ENCODE data around the gene KIF1A. TPM values are rescaled to one million over a fixed set of nuclear protein-coding genes. Genes with fewer than 3 reads are reported as not detected.

Gene KIF1A
- total RNA-seq, 6 experiments from 2014 or later, result not detected

DNA sequence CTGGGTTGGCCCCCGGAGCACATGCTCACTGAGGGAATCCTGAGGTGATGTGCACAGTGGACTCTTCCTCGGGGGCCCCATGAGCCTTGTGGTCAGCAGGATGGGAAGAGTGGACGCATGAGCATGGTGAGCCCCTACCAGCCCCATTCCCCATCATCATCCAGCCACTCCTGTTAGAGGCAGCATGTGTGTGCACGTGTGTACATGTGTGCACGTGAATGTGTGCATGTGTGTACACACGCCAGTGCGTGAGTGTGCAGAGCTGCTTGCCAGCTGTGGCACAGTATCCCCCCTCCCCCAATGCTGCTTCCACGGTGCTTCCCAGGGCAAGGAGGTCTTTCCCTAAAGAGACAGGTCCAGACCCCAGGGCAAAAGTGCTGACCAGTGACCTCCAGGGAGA is 57.8 kb downstream of the KIF1A start:
- Mint-ChIP-seq H3K9me3 (no peaks in the 10 kb centered on the region), H3K4me3 (no peak overlapping the region), H3K27me3 (ENCODE audit: insufficient read depth) (peaks cover 11% of the 10 kb centered on the region), H3K4me1 (ENCODE audit: low read depth) (no peaks in the 10 kb centered on the region), H3K36me3 (ENCODE audit: low read depth) (no peaks in the 10 kb centered on the region), H3K27ac (no peak overlapping the region)
- TF ChIP-seq CTCF (IDR thresholded peaks at IDR 0.05), result no peak
- no peak for DNase-seq

DNA sequence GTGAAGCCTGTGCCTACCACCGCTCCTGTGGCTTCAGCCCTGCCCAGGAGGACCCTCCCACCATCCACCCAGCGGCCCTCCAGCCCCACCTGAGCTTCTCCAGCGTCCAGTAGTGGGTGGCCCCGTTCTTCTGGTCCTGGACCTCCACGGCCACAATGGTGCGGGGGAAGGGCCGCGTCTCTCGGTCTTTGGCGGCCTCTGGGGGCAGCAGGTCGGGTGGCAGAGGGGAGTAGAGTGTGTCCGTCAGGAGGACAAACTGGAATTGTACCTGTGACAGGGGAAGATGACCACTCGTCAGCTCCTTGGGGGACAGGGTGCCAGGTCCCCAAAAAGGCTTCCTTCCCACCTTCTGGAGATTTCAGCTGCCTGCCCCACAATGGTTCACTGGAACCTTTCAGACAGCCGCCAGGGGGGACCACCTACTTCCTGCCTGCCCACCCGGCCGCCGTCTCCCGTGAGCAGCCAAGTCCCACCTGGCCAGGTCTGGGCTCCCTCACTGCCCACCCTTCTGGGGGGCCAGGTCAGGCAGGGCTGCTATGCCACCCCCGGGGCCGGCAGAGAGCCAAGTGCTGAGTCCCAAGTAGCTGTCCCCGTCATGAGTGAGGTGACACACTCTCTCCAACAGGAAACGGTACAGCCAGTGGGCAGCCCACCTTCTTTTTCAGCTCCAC is 59.3 kb downstream of the KIF1A start:
- no peaks in the 10 kb centered on the region for H3K4me1 Mint-ChIP-seq (ENCODE audit: low read depth)
- peaks cover 13% of the 10 kb centered on the region for H3K27me3 Mint-ChIP-seq (ENCODE audit: insufficient read depth)
- no peak overlapping the region for H3K4me3 Mint-ChIP-seq
- DNase-seq, result no peak
- H3K36me3 Mint-ChIP-seq (ENCODE audit: low read depth), result no peaks in the 10 kb centered on the region
- TF ChIP-seq CTCF (IDR thresholded peaks at IDR 0.05), result no peak
- H3K9me3 Mint-ChIP-seq, result no peaks in the 10 kb centered on the region
- H3K27ac Mint-ChIP-seq, result no peak overlapping the region

- no peak for TF ChIP-seq CTCF (IDR thresholded peaks at IDR 0.05)
- Mint-ChIP-seq H3K9me3 (no peaks in the 10 kb centered on the region), H3K4me3 (no peak overlapping the region), H3K36me3 (ENCODE audit: low read depth) (no peaks in the 10 kb centered on the region), H3K27ac (no peak overlapping the region), H3K4me1 (ENCODE audit: low read depth) (no peaks in the 10 kb centered on the region), H3K27me3 (ENCODE audit: insufficient read depth) (peaks cover 13% of the 10 kb centered on the region)
- DNase-seq, result no peak
Measured at GRCh38 chr2:240760121-240760520, 59.9 kb downstream of the KIF1A start.

DNA sequence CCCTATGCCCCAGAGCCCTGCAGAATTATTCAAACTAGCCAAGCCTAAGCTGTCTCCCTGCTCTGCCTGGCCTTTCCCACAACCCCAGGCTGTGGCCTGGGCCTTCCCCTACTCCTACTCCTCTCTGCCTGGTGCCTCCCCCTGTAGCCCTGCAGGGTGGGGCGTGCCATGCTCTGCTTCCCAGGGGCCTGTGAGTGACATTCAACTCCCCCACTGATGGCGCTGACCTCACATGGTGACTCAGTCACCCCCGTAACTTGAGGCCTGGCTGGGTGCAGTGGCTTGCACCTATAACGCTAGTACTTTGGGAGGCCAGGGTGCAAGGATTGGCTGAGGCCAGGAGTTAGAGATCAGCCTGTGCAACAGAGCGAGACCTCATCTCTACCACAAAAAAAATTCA is 60.6 kb downstream of the KIF1A start:
- no peak for TF ChIP-seq CTCF (IDR thresholded peaks at IDR 0.05)
- Mint-ChIP-seq H3K4me1 (ENCODE audit: low read depth) (no peaks in the 10 kb centered on the region), H3K9me3 (no peaks in the 10 kb centered on the region), H3K36me3 (ENCODE audit: low read depth) (no peaks in the 10 kb centered on the region), H3K27me3 (ENCODE audit: insufficient read depth) (peaks cover 13% of the 10 kb centered on the region), H3K4me3 (no peak overlapping the region), H3K27ac (no peak overlapping the region)
- DNase-seq, result no peak

DNA sequence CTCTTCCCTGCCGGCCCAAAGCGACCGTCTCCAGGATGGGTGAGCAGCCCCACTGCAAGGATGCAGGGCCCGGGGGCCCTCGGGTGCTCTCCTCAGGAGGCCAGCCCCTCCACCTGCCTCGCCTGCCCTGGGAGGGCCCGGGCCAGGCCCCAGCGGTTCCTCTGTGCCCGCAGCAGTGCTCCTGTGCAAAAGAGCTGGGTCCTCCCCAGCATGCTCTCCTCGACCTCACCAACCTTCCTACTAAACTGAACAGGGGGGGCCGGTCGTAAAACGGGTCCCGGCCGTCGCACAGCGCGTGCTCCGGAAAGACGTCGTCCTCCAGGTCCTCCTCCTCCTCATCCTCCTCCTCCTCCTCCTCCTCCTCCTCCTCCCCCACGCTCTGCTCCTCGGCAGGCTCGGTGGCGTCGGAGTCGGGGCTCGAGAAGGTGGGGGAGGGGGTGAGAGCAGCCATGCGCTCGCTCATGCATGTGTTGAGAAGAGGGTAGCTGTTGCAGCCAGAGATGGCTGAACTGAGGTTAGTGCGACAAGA is 62.9 kb downstream of the KIF1A start:
- TF ChIP-seq CTCF (IDR thresholded peaks at IDR 0.05), result no peak
- Mint-ChIP-seq H3K27me3 (ENCODE audit: insufficient read depth) (peaks cover 11% of the 10 kb centered on the region), H3K4me3 (no peak overlapping the region), H3K4me1 (ENCODE audit: low read depth) (no peaks in the 10 kb centered on the region), H3K9me3 (no peaks in the 10 kb centered on the region), H3K27ac (no peak overlapping the region), H3K36me3 (ENCODE audit: low read depth) (no peaks in the 10 kb centered on the region)
- no peak for DNase-seq
